WERI-Rb-1 (cell line): ENCODE results near the gene KCNK15.

Experiments
- DNase-seq: peaks from one replicate; pipeline ENCODE4 v3.0.0-alpha.2; 2020
- H3K27ac ChIP-seq: fragments of 250-450 bp; sonication (Bioruptor Pico); 2 replicates; pipeline ENCODE4 v1.5.1; 2020; ENCODE audit warnings: mild to moderate bottlenecking, moderate library complexity
- H3K27me3 ChIP-seq: fragments of 250-450 bp; sonication (Bioruptor Pico); 2 replicates; pipeline ENCODE4 v1.5.1; 2021; ENCODE audit warnings: mild to moderate bottlenecking, low read depth, moderate library complexity; ENCODE audit not compliant: insufficient read depth, severe bottlenecking
- H3K36me3 ChIP-seq: fragments of 250-450 bp; sonication (Bioruptor Pico); 2 replicates; pipeline ENCODE4 v1.5.1; 2020; ENCODE audit warnings: mild to moderate bottlenecking, moderate library complexity
- H3K4me3 ChIP-seq: 2 replicates; pipeline ENCODE4 v1.5.1; 2011; ENCODE audit warnings: low read depth, mild to moderate bottlenecking, control low read depth, low read length
- H3K9me3 ChIP-seq: fragments of 250-450 bp; sonication (Bioruptor Pico); 2 replicates; pipeline ENCODE4 v1.5.1; 2021; ENCODE audit warnings: mild to moderate bottlenecking, moderate library complexity; ENCODE audit not compliant: severe bottlenecking
- TF ChIP-seq, protein P1 (sequence below): IDR thresholded peaks from 2 replicates; pipeline ENCODE4 v1.5.1; 2011; ENCODE audit warnings: low read depth, mild to moderate bottlenecking, control low read depth, inconsistent platforms, low read length

The KCNK15 gene

GRCh38 chr20:44711237-44711636 lies 34.4 kb upstream of the KCNK15 start:
- no peak overlapping the region for H3K4me3 ChIP-seq
- H3K9me3 ChIP-seq, result no peaks in the 10 kb centered on the region
- H3K27ac ChIP-seq, result no peak overlapping the region
- no peaks in the 10 kb centered on the region for H3K36me3 ChIP-seq
- TF ChIP-seq, protein P1, sequence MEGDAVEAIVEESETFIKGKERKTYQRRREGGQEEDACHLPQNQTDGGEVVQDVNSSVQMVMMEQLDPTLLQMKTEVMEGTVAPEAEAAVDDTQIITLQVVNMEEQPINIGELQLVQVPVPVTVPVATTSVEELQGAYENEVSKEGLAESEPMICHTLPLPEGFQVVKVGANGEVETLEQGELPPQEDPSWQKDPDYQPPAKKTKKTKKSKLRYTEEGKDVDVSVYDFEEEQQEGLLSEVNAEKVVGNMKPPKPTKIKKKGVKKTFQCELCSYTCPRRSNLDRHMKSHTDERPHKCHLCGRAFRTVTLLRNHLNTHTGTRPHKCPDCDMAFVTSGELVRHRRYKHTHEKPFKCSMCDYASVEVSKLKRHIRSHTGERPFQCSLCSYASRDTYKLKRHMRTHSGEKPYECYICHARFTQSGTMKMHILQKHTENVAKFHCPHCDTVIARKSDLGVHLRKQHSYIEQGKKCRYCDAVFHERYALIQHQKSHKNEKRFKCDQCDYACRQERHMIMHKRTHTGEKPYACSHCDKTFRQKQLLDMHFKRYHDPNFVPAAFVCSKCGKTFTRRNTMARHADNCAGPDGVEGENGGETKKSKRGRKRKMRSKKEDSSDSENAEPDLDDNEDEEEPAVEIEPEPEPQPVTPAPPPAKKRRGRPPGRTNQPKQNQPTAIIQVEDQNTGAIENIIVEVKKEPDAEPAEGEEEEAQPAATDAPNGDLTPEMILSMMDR, result no peak
- H3K27me3 ChIP-seq, result no peaks in the 10 kb centered on the region
- DNase-seq, result no peak

GRCh38 chr20:44714102-44714700 lies 31.5 kb upstream of the KCNK15 start:
- Histone ChIP-seq H3K4me3 (no peak overlapping the region), H3K9me3 (no peaks in the 10 kb centered on the region), H3K36me3 (no peaks in the 10 kb centered on the region), H3K27me3 (no peaks in the 10 kb centered on the region), H3K27ac (no peak overlapping the region)
- TF ChIP-seq, protein P1, result no peak
- no peak for DNase-seq

- TF ChIP-seq, protein P1, result no peak
- Histone ChIP-seq H3K4me3 (no peak within 1 kb of the TSS), H3K9me3 (no peaks in the 10 kb centered on the region), H3K36me3 (no peaks in the 10 kb centered on the region), H3K27ac (no peak within 1 kb of the TSS), H3K27me3 (no peaks in the 10 kb centered on the region)
- DNase-seq, result no peak
Observed at GRCh38 chr20:44714701-44715498, 30.8 kb upstream of the KCNK15 start, which contains the start of gene CCN5. Gene CCN5, plus strand, starts transcription at chr20:44715369. Its CDS starts 22 bp downstream, at chr20:44715391.

DNA sequence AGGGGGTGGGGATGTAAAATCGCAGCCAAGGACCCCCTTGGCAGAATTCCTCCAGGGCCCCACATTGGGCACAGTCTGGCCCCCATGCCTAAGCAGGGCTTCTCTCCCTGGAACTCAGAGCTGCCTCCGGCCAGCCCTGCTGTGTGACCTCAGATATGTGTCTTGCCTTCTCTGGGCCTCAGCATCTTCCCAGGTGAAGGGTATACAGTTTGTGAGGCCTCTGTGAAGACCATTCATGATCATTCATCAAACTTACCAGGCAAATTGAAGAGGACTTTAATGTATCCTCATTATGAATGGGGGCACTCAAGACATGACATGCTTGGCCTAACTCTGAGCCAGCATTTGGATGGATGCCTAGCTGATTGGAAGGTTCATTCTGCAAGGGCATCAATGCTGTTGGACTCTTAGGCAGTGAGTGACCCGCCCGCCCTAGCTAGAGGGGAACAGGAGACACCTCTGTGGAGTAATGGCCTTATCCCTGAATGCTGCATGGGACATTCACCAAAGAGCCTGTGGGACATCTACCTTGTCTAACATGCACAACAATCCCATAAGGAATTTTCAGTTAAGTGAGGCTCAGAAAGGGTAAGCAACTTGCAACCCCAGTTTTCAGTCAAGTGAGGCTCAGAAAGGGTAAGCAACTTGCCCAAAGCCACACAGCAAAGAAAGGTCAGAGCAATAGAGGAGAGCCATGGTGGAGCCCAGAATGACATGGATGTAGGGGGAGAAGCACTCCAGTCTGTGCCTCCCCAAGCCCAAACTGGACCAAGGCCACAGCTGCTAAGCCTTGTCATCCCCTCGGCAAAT lies 30.0 kb upstream of the KCNK15 start:
- TF ChIP-seq, protein P1, result no peak
- Histone ChIP-seq H3K9me3 (no peaks in the 10 kb centered on the region), H3K4me3 (no peak overlapping the region), H3K27me3 (no peaks in the 10 kb centered on the region), H3K27ac (no peak overlapping the region), H3K36me3 (no peaks in the 10 kb centered on the region)
- DNase-seq, result no peak

DNA sequence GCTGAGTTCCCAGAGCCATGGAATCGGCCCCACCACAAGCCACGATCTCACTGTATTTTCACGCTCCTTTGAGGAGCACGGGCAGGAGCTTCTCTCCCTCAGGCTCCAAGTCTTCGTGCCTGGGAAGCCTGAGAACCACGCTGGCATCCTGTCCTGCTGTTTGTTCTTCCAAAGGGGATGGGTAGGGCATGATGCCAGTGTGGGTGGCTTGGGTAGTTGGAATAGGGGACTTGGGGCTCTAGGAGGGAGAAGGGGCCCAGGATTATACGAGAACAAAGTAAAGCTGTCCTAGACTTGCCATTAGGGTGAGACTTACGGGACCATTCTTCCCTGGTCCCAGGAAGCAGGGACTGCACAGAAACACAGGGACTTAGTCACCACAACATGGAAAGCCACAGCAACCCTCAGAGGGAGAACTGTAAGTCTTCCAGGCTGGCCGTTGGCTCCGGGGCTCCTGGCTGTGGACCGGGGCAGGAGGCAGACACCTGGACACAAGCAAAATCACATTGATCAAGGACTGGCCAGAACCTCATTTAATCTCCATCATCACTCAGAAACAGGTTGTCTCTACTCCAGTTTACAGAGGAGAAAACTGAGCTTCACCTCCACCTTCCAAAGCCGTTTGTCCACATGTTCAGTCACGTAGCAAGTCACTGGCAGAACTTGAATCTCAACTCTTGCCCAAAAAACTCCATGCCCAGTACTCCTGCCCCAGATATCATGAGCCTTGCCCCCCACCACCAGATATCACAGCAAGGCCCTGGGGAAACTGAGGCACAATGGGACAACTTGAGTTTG lies 29.2 kb upstream of the KCNK15 start:
- Histone ChIP-seq H3K27me3 (no peaks in the 10 kb centered on the region), H3K9me3 (no peaks in the 10 kb centered on the region), H3K27ac (no peak overlapping the region), H3K4me3 (no peak overlapping the region), H3K36me3 (no peaks in the 10 kb centered on the region)
- TF ChIP-seq, protein P1, result no peak
- no peak for DNase-seq
